Testis (tissue), 3 donors: Measurements from ENCODE around the gene EEA1. TPM values are rescaled to one million over a fixed set of nuclear protein-coding genes. Genes with fewer than 3 reads are reported as not detected.
"Not testable (repeated sequence)": the region's sequence is repeated elsewhere in the genome, so short reads cannot be mapped to it uniquely, and the experiment has no call there.

ENCODE experiments used
- DNase-seq: peaks from one replicate; pipeline ENCODE4 v3.0.0-alpha.2; 2019
- H3K27ac ChIP-seq, 2 donors: fragments of 200-600 bp; sonication (generic); one replicate each; pipeline ENCODE4 v1.5.1; 2019
- H3K27me3 ChIP-seq: fragments of 200-600 bp; sonication (generic); one replicate; pipeline ENCODE4 v1.5.1; 2019
- H3K36me3 ChIP-seq: fragments of 200-600 bp; sonication (generic); one replicate; pipeline ENCODE4 v1.5.1; 2017; ENCODE audit warnings: low read depth; ENCODE audit errors: missing control alignments
- H3K4me1 ChIP-seq: fragments of 200-600 bp; sonication (generic); one replicate; pipeline ENCODE4 v1.5.1; 2019
- H3K4me3 ChIP-seq, 2 donors: fragments of 200-600 bp; sonication (generic); one replicate each; pipeline ENCODE4 v1.5.1; 2017 to 2019
- H3K9me3 ChIP-seq: fragments of 200-600 bp; sonication (generic); one replicate; pipeline ENCODE4 v1.5.1; 2017
- CTCF ChIP-seq, 3 experiments: fragments of 450-650 bp in 2 of 3; fragments of 200-600 bp in 1 of 3; sonication (generic) in 1 of 3; IDR thresholded peaks; one replicate each; pipeline ENCODE4 v1.5.1; 2016 to 2019; ENCODE audit warnings: antibody characterized with exemption in 3 of 3, mild to moderate bottlenecking in 2 of 3, moderate library complexity in 1 of 3
- POLR2A ChIP-seq: fragments of 450-650 bp; IDR thresholded peaks from one replicate; pipeline ENCODE4 v1.6.1; 2017; ENCODE audit warnings: antibody characterized with exemption, mild to moderate bottlenecking, moderate library complexity
- WGBS, 2 donors: methylation state at CpG; one replicate each; pipeline ENCODE4 v1.1.5; 2018; 5-methylcytosine and 5-hydroxymethylcytosine counted together
- intact Hi-C: fragments of 100-400 bp; cut with DNase I; formaldehyde crosslinking; loops from one replicate; pipeline ENCODE4 v1.15.1; 2023; ENCODE audit warnings: low total_unique reads
- polyA plus RNA-seq: library from polyadenylated mRNA; stranded (reverse); fragments of 350-450 nt; fragmentation: Illumina TruSeq; extraction: RNeasy Lipid Tissue Mini Kit (QIAGEN cat#74804); gene quantifications from one replicate; pipeline ENCODE4 v1.2.3, GENCODE V29; 2014; ENCODE audit warnings: low read depth, low replicate concordance; ENCODE audit not compliant: insufficient read depth
- total RNA-seq, 2 donors: library from RNA; depleted of rRNA; stranded (reverse); fragments of >200 nt; gene quantifications; one replicate each; pipeline ENCODE4 v1.2.3, GENCODE V29; 2016

The EEA1 gene
- total and polyA plus RNA-seq, 3 donors from 2014 or later = 1.8 to 14.9 (median 14.3) TPM

- Histone ChIP-seq H3K4me1 (no peaks in the 10 kb centered on the region), H3K27ac (no peak overlapping the region), H3K27me3 (no peaks in the 10 kb centered on the region), H3K9me3 (no peaks in the 10 kb centered on the region), H3K36me3 (no peaks in the 10 kb centered on the region), H3K4me3 (no peak overlapping the region)
- DNase-seq = no peak
- intact Hi-C loops = no loop called here
- TF ChIP-seq POLR2A (no peak), CTCF (IDR thresholded peaks at IDR 0.05) (no peak)
These were observed 132.4 kb downstream of the EEA1 start for GRCh38 chr12:92796650-92797049.

GRCh38 chr12:92794814-92795213, 134.3 kb downstream of the EEA1 start:
- TF ChIP-seq POLR2A = no peak
- no peak for TF ChIP-seq CTCF (IDR thresholded peaks at IDR 0.05)
- intact Hi-C loops = no loop called here
- H3K4me3 ChIP-seq = no peak overlapping the region
- H3K4me1 ChIP-seq = no peaks in the 10 kb centered on the region
- DNase-seq = no peak
- no peaks in the 10 kb centered on the region for H3K27me3 ChIP-seq
- no peaks in the 10 kb centered on the region for H3K36me3 ChIP-seq
- no peak overlapping the region for H3K27ac ChIP-seq
- no peaks in the 10 kb centered on the region for H3K9me3 ChIP-seq

- H3K9me3 ChIP-seq, intact Hi-C loops, H3K4me3 ChIP-seq, H3K27ac ChIP-seq, H3K4me1 ChIP-seq, H3K27me3 ChIP-seq, DNase-seq, H3K36me3 ChIP-seq: not testable (repeated sequence)
- WGBS, 2 donors = 93 to 96% methylated on average over 5 of the region's 5 CpGs
These were observed 134.7 kb downstream of the EEA1 start for GRCh38 chr12:92794356-92794755.

GRCh38 chr12:92786045-92786444, 143.1 kb downstream of the EEA1 start:
- H3K4me1 ChIP-seq = no peaks in the 10 kb centered on the region
- TF ChIP-seq POLR2A (no peak), CTCF (IDR thresholded peaks at IDR 0.05) (no peak)
- intact Hi-C loops = no loop called here
- H3K27me3 ChIP-seq = no peaks in the 10 kb centered on the region
- WGBS, 2 donors = 81 to 92% methylated on average over 1 of the region's 1 CpG
- H3K36me3 ChIP-seq = no peaks in the 10 kb centered on the region
- DNase-seq = no peak
- no peak overlapping the region for H3K27ac ChIP-seq
- H3K9me3 ChIP-seq = no peaks in the 10 kb centered on the region
- no peak overlapping the region for H3K4me3 ChIP-seq

- no peak overlapping the region for H3K4me3 ChIP-seq
- no peaks in the 10 kb centered on the region for H3K4me1 ChIP-seq
- TF ChIP-seq POLR2A = no peak
- TF ChIP-seq CTCF (IDR thresholded peaks at IDR 0.05) = no peak
- intact Hi-C loops = no loop called here
- no peaks in the 10 kb centered on the region for H3K27me3 ChIP-seq
- DNase-seq = no peak
- no peaks in the 10 kb centered on the region for H3K36me3 ChIP-seq
- H3K9me3 ChIP-seq = no peaks in the 10 kb centered on the region
- no peak overlapping the region for H3K27ac ChIP-seq
- WGBS, 2 donors = 92 to 94% methylated on average over 1 of the region's 1 CpG
These were observed 143.5 kb downstream of the EEA1 start for GRCh38 chr12:92785563-92785950.
